IPS-NIHi7 (cell line): ENCODE data around the gene TUBAL3.
"Not testable (repeated sequence)": the region's sequence is repeated elsewhere in the genome, so short reads cannot be mapped to it uniquely, and the experiment has no call there.

ENCODE experiments used
- DNase-seq: peaks from one replicate; pipeline ENCODE4 v3.0.0; 2012; ENCODE audit warnings: mixed read lengths; ENCODE audit errors: extremely low spot score

TUBAL3 gene

GRCh38 chr10:5379202-5379601, 25.4 kb downstream of the TUBAL3 start:
- DNase-seq: not testable (repeated sequence)

- DNase-seq: no peak
Measured at GRCh38 chr10:5376450-5376849, 28.2 kb downstream of the TUBAL3 start.

GRCh38 chr10:5373891-5374611, 30.6 kb downstream of the TUBAL3 start:
- no peak for DNase-seq

- DNase-seq: no peak
Measured at GRCh38 chr10:5373307-5373706, 31.3 kb downstream of the TUBAL3 start.

GRCh38 chr10:5370493-5371352, 33.9 kb downstream of the TUBAL3 start:
- no peak for DNase-seq

- DNase-seq: no peak
Measured at GRCh38 chr10:5369362-5370158, 35.1 kb downstream of the TUBAL3 start.

GRCh38 chr10:5365928-5366327, 38.7 kb downstream of the TUBAL3 start:
- DNase-seq: no peak

- DNase-seq: no peak
Measured at GRCh38 chr10:5364890-5365338, 39.7 kb downstream of the TUBAL3 start, which contains the start of gene UCN3. Gene UCN3, plus strand, starts transcription at chr10:5364966. Its CDS starts 8,755 bp downstream, at chr10:5373721.

- DNase-seq: no peak
Measured at GRCh38 chr10:5364374-5364773, 40.3 kb downstream of the TUBAL3 start.

GRCh38 chr10:5362873-5363272, 41.8 kb downstream of the TUBAL3 start:
- DNase-seq: no peak

GRCh38 chr10:5361966-5362365, 42.7 kb downstream of the TUBAL3 start:
- DNase-seq: no peak

GRCh38 chr10:5360318-5360915, 44.2 kb downstream of the TUBAL3 start:
- DNase-seq: no peak

GRCh38 chr10:5356302-5356763, 48.3 kb downstream of the TUBAL3 start:
- no peak for DNase-seq

- DNase-seq: no peak
Measured at GRCh38 chr10:5355594-5356301, 48.9 kb downstream of the TUBAL3 start.

GRCh38 chr10:5354068-5354467, 50.6 kb downstream of the TUBAL3 start:
- no peak for DNase-seq

- no peak for DNase-seq
Measured at GRCh38 chr10:5349362-5349761, 55.3 kb downstream of the TUBAL3 start.

GRCh38 chr10:5346881-5347280, 57.7 kb downstream of the TUBAL3 start:
- DNase-seq: no peak

- DNase-seq: no peak
Measured at GRCh38 chr10:5344746-5345145, 59.9 kb downstream of the TUBAL3 start.

GRCh38 chr10:5343979-5344378, 60.6 kb downstream of the TUBAL3 start:
- DNase-seq: no peak

GRCh38 chr10:5343561-5343960, 61.1 kb downstream of the TUBAL3 start:
- no peak for DNase-seq
